Stomach smooth muscle (tissue), 2 donors: ENCODE data around the gene SPDYA.

Experiments used
- H3K27ac ChIP-seq: one replicate; pipeline ENCODE4 v1.7.0; 2013; ENCODE audit warnings: mild to moderate bottlenecking, low read length, inconsistent platforms
- H3K27me3 ChIP-seq, 2 donors: one replicate each; pipeline ENCODE4 v1.7.0; 2013; ENCODE audit warnings: low read length in 2 of 2; ENCODE audit not compliant: insufficient read depth in 2 of 2, control insufficient read depth in 1 of 2
- H3K36me3 ChIP-seq, 2 donors: one replicate each; pipeline ENCODE4 v1.7.0; 2013; ENCODE audit warnings: low read length in 2 of 2; ENCODE audit not compliant: control insufficient read depth in 2 of 2, insufficient read depth in 2 of 2
- H3K4me1 ChIP-seq: one replicate; pipeline ENCODE4 v1.7.0; 2013; ENCODE audit warnings: low read length; ENCODE audit not compliant: control insufficient read depth, insufficient read depth
- H3K4me3 ChIP-seq, 2 donors: one replicate each; pipeline ENCODE4 v1.7.0; 2013; ENCODE audit warnings: low read length in 2 of 2
- H3K9ac ChIP-seq, 2 donors: one replicate each; pipeline ENCODE4 v1.7.0; 2013; ENCODE audit warnings: low read length in 2 of 2, mild to moderate bottlenecking in 1 of 2
- H3K9me3 ChIP-seq, 2 donors: one replicate each; pipeline ENCODE4 v1.7.0; 2013; ENCODE audit warnings: low read length in 2 of 2; ENCODE audit not compliant: control insufficient read depth in 2 of 2
- donor health status: healthy.
- donor health status: Pancreatic carcinoma.

SPDYA gene

DNA sequence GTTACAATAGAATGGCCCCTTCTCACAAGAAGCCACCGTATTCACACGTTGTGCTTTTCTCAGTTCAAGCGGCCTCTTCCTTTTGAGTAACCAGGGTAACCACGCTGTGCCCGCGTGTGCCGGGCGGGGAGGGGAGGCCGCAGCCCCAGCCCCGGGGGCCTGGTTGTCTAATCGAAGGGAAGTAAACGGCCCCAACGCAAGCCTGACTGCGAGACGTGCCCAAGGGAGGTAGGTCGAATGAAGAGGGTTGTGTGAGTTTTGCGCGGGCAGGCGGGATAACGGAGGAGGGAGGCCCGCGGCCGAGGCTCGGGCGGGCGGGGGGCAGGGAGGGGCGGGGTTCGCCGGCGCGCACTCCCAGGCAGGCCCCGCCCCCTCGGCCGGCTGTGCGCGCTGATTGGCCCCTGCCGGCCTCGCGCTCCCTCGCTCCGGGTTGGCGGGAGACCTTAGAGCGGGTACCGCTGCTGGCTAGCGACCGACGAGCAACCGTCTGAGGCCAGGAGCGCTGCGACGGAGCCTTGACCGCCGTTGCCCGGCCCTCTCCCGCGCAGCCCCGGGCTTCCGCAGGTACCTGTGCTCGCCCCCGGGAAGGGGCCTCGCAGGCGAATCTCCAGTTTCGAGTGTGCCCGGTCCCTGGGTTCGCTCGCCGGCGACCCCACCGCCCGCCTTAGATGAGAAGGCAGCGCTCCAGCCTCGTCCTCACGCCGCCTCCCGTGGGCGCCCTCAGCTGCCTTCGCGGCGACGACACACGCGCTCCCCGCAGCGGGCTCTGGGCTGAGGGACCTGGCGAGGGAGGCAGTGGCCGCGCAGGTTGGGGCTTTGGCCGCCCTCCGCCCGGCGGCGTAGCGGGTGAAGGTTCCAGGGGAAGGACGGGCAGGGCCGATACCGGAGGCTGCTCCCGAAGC, at the start of gene SPDYA:
Gene SPDYA (plus strand): TSS at position 451 of the 902 bp plus-strand sequence. CDS start 5,181 bp downstream, outside the sequence.
- H3K4me3 ChIP-seq, result peak within 1 kb of the TSS; percentile 60 to 74
- peak within 1 kb of the TSS in 1 of 2 donors; percentile 37 for H3K9ac ChIP-seq
- H3K9me3 ChIP-seq, result no peaks in the 10 kb centered on the region
- H3K4me1 ChIP-seq, result peaks cover 9% of the 10 kb centered on the region
- H3K27me3 ChIP-seq, result no peaks in the 10 kb centered on the region
- no peaks in the 10 kb centered on the region for H3K36me3 ChIP-seq
- no peak within 1 kb of the TSS for H3K27ac ChIP-seq

DNA sequence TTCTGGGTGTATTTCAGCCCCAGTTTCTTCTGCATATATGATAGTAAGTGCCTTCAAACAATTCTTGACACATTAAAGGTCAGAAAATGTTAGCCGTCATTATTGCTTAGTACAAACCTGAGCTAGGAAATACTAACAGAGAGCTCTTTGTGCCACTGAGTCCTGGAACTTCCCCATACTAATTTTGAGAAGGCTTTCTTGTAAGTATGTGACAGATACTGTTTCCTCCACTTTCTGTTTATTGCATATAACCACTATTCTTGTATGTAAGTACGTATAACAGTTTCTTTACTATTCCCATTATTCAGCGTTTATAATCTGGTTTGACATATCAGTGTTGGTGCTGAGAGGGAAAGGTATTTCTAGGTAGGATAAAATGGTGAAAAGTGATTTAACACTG, 49.2 kb upstream of the SPDYA start:
- no peaks in the 10 kb centered on the region for H3K27me3 ChIP-seq
- H3K27ac ChIP-seq, result no peak overlapping the region
- peaks cover 2 to 4% of the 10 kb centered on the region in 2 donors for H3K36me3 ChIP-seq
- H3K4me3 ChIP-seq, result no peak overlapping the region
- no peak overlapping the region for H3K9ac ChIP-seq
- H3K4me1 ChIP-seq, result peaks cover 16% of the 10 kb centered on the region
- H3K9me3 ChIP-seq, result no peaks in the 10 kb centered on the region

DNA sequence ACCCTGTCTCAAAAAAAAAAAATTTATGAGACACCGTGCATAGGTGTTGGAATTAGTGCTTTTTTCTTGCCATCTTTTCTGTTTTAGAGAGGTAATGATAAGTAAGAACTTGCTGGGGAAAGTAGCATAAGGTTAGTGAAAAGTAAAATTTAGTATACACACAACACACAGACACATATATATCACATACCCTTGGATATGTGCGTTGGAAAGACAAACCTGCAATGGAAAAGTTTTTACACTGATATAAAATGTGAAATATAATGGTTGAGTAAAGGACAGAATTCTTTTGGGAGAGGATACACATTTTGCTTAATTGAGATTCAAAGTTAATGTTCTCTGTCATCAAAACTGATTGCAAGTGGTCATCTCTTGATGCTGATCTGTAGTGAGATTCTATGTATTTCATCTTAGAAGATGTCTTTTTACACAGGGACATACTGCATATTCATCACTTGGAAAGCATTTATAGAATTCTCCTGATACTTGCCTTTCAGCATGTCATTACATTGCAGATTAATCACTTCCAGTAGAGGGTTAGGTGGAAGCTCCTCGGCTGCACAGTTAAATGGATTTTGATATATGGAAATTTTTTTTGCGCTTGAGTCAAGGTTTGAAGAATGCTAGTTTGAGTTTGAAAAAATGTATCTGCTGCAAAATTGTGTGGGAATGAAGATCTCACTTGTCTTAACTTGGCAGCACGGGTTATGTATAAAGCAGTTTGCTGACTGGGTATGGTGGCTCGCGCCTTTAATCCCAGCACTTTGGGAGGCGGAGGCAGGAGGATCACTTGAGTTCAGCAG, 45.5 kb upstream of the SPDYA start:
- Histone ChIP-seq H3K4me1 (peaks cover 8% of the 10 kb centered on the region), H3K9me3 (no peaks in the 10 kb centered on the region), H3K9ac (no peak overlapping the region), H3K4me3 (no peak overlapping the region), H3K27ac (no peak overlapping the region), H3K36me3 (peaks cover 2 to 4% of the 10 kb centered on the region in 2 donors), H3K27me3 (no peaks in the 10 kb centered on the region)

DNA sequence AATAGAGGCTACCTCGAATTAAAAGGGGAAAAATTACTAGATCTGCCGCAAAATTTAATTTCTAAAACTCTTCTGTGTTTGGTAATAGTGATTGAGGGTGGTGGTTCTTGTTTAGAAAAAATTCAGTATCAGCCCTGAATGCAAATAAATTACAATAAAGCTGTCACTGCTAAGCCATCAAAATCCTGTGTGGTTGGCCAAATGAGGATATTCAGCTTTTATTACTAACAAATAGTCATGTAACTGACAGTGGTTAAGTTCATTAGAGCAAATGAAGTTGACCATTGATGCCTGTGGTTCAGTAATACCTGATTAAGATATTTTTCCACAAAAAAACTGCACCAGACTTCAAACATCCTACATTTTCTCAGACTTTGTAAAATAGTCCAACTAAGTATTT, 44.6 kb upstream of the SPDYA start:
- Histone ChIP-seq H3K4me1 (peaks cover 8% of the 10 kb centered on the region), H3K36me3 (no peaks in the 10 kb centered on the region)

DNA sequence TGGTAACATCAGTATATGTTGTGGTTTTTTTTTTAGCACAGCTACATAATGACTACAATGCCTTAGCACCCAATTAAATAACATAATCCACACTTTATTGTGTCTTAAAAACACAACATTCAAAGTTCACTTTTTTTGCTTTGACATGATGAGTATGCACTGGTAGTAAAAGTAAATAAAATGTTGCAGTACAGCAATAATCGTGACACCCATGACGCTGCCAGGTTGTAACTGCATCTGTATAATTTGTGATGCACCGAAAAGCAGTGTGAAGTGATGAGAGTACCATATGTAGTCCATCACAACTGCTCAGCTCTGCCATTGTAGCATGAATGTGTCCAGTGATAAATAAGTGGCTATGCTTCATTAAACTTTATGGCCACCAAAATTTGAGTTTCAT, 43.3 kb upstream of the SPDYA start:
- H3K4me1 ChIP-seq, result peaks cover 8% of the 10 kb centered on the region

More for the DNA sequence above, 44.6 kb upstream of the SPDYA start:
- H3K27me3 ChIP-seq, result no peaks in the 10 kb centered on the region
- H3K4me3 ChIP-seq, result no peak overlapping the region
- no peaks in the 10 kb centered on the region for H3K9me3 ChIP-seq
- no peak overlapping the region for H3K9ac ChIP-seq
- H3K27ac ChIP-seq, result no peak overlapping the region

DNA sequence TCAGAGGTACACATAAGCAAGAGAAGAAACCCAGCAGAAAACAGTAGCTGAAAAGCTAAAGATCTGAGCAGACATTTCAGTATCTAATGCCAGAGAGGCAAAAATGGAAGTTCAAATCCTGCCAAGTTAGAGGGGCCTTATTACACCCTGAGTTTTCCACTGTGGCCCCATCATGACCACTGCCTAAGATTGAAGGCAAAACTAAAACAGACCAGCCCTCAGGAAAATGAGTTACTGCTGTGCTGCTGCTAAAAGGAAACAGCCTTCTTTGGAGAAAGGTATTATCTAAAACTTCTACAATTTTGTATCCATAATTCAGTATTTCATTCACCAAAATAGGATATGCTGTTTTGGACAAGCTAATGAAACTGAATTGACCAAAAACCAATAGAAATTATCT, 42.2 kb upstream of the SPDYA start:
- Histone ChIP-seq H3K4me3 (no peak overlapping the region), H3K4me1 (peaks cover 6% of the 10 kb centered on the region), H3K9ac (no peak overlapping the region), H3K36me3 (no peaks in the 10 kb centered on the region), H3K27ac (no peak overlapping the region), H3K27me3 (no peaks in the 10 kb centered on the region), H3K9me3 (no peaks in the 10 kb centered on the region)

More for the DNA sequence above, 43.3 kb upstream of the SPDYA start:
- Histone ChIP-seq H3K27me3 (no peaks in the 10 kb centered on the region), H3K27ac (no peak overlapping the region), H3K9me3 (no peaks in the 10 kb centered on the region), H3K9ac (no peak overlapping the region), H3K4me3 (no peak overlapping the region), H3K36me3 (no peaks in the 10 kb centered on the region)

DNA sequence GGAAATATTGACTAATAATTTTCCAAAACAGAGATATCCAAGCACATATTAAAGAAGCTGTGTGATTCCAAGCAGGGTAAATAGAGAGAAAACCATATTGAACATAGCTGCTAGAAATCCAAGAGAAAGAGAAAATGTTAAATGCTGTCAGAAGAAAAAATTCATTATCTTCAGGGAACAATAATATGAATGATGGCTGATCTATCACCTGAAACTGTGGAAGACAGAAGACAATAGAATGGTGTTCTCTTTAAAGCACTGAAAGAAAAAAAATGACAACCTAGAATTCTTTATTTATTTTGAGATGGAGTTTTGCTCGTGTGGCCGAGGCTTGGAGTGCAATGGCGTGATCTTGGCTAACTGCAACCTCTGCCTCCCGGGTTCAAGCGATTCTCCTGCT, 41.7 kb upstream of the SPDYA start:
- peaks cover 7% of the 10 kb centered on the region for H3K4me1 ChIP-seq
- no peaks in the 10 kb centered on the region for H3K27me3 ChIP-seq
- H3K9ac ChIP-seq, result no peak overlapping the region
- H3K36me3 ChIP-seq, result no peaks in the 10 kb centered on the region
- H3K27ac ChIP-seq, result no peak overlapping the region
- H3K4me3 ChIP-seq, result no peak overlapping the region
- H3K9me3 ChIP-seq, result no peaks in the 10 kb centered on the region

DNA sequence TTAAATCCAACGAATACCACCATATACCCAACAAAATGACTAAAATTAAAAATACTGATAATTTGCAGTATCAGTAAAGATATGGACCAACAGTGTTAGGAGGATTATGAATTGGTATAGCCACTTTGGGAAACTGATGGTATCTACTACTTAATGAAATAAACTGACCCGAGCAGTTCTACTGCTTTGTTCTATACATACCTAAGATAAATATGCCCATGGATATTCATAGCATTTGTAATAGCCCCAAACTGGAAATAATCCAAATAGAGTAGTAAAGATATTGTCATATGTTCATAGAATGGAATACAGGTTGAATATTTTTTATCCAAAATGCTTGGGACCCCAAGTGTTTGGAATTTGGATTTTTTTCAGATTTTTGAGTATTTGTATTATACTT, 38.3 kb upstream of the SPDYA start:
- Histone ChIP-seq H3K36me3 (no peaks in the 10 kb centered on the region), H3K9ac (no peak overlapping the region), H3K9me3 (no peaks in the 10 kb centered on the region), H3K27me3 (no peaks in the 10 kb centered on the region), H3K27ac (no peak overlapping the region), H3K4me3 (no peak overlapping the region), H3K4me1 (peaks cover 5% of the 10 kb centered on the region)

DNA sequence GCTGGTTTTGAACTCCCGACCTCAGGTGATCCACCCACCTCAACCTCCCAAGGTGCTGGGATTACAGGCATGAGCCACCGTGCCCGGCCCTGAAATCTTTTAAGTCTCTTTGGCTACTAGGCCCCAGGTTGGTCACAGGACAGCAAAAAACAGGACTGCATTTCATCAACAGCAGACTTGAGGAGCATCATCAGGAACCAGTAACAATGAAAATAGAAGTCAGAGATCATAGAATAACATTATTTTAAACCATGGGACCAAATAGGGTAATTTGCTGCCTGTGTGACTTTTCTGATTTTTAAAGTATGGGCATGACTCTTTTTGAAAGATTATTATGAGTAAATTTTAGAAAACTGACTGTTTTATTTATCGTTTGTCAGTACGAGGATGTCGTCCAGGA, 34.2 kb upstream of the SPDYA start:
- no peaks in the 10 kb centered on the region for H3K27me3 ChIP-seq
- no peak overlapping the region for H3K9ac ChIP-seq
- H3K4me3 ChIP-seq, result no peak overlapping the region
- no peaks in the 10 kb centered on the region for H3K9me3 ChIP-seq
- peaks cover 10 to 24% of the 10 kb centered on the region in 2 donors for H3K36me3 ChIP-seq
- H3K27ac ChIP-seq, result no peak overlapping the region
- H3K4me1 ChIP-seq, result peaks cover 3% of the 10 kb centered on the region

DNA sequence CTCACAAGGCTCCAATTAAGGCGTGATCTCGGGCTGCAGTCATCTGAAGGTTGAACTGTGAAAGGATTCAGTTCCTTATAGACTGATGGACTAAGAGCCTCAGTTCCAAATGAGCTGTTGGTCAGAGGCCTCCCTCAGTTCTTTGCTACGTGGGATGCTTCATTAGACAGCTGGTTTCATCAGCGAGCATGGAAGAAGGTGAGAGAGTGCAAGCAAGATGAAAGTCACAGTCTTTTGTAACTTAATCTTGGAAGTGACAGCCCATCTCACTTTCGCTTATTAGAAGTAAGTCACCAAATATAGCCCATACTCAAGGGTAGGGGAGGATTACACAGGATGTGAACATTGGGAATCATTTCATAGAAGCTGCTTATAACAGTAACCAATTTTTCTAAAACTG, 32.2 kb upstream of the SPDYA start:
- Histone ChIP-seq H3K9ac (no peak overlapping the region), H3K27ac (no peak overlapping the region), H3K9me3 (no peaks in the 10 kb centered on the region), H3K27me3 (no peaks in the 10 kb centered on the region), H3K4me1 (peaks cover 2% of the 10 kb centered on the region), H3K36me3 (peaks cover 10 to 36% of the 10 kb centered on the region in 2 donors), H3K4me3 (no peak overlapping the region)
